ENCODE results near the gene ZDHHC18.
A peak's percentile ranks its signal among the peaks of the same experiment; 100 is the strongest.
"Not testable (repeated sequence)": the region's sequence is repeated elsewhere in the genome, so short reads cannot be mapped to it uniquely, and the experiment has no call there.

The ZDHHC18 gene

GRCh38 chr1:26833432-26834405 lies 7.2 kb downstream of the ZDHHC18 start:
- DNase-seq = no peak

- not testable (repeated sequence) for DNase-seq
These were observed 11.2 kb downstream of the ZDHHC18 start for GRCh38 chr1:26837665-26838064.

GRCh38 chr1:26838474-26839338 lies 12.2 kb downstream of the ZDHHC18 start:
- DNase-seq = no peak

- no peak for DNase-seq
These were observed 12.8 kb downstream of the ZDHHC18 start for GRCh38 chr1:26839339-26839722.

GRCh38 chr1:26839779-26840178 lies 13.3 kb downstream of the ZDHHC18 start:
- no peak for DNase-seq

GRCh38 chr1:26844424-26845196 lies 18.1 kb downstream of the ZDHHC18 start:
- DNase-seq = no peak

- DNase-seq = not testable (repeated sequence)
These were observed 21.3 kb downstream of the ZDHHC18 start for GRCh38 chr1:26847826-26848225.

GRCh38 chr1:26848499-26848898 lies 22.0 kb downstream of the ZDHHC18 start:
- no peak for DNase-seq

- peak; percentile 18 for DNase-seq
These were observed 22.7 kb downstream of the ZDHHC18 start for GRCh38 chr1:26848941-26849774.

- DNase-seq = no peak
These were observed 24.7 kb downstream of the ZDHHC18 start for GRCh38 chr1:26851106-26851684.

- no peak for DNase-seq
These were observed 26.2 kb downstream of the ZDHHC18 start for GRCh38 chr1:26852701-26853100.

- DNase-seq = peak; percentile 73
These were observed 26.7 kb downstream of the ZDHHC18 start for GRCh38 chr1:26853156-26853555.

- DNase-seq = no peak
These were observed 27.1 kb downstream of the ZDHHC18 start for GRCh38 chr1:26853600-26853999.

GRCh38 chr1:26854906-26855305 lies 28.4 kb downstream of the ZDHHC18 start:
- DNase-seq = no peak

GRCh38 chr1:26855636-26856035 lies 29.1 kb downstream of the ZDHHC18 start:
- no peak for DNase-seq

- no peak for DNase-seq
These were observed 29.7 kb downstream of the ZDHHC18 start for GRCh38 chr1:26856181-26856580.

- no peak for DNase-seq
These were observed 30.3 kb downstream of the ZDHHC18 start for GRCh38 chr1:26856604-26857469.

- DNase-seq = no peak
These were observed 31.1 kb downstream of the ZDHHC18 start for GRCh38 chr1:26857473-26858060.

GRCh38 chr1:26858160-26858559 lies 31.7 kb downstream of the ZDHHC18 start:
- peak; percentile 9 for DNase-seq
